SK-N-SH (cell line): ENCODE measurements around the gene TRPM3. TPM values are rescaled to one million over a fixed set of nuclear protein-coding genes. Genes with fewer than 3 reads are reported as not detected.

ENCODE experiments used
- CTCF ChIA-PET: fragments of 300-600, 350-600 bp; formaldehyde crosslinking; extraction: SDS; loops from one replicate; lab custom pipeline; 2021; lab: Yijun Ruan, JAX
- POLR2A ChIA-PET: fragments of 350-600 bp; sonication (Branson Sonifier 250); formaldehyde crosslinking; extraction: SDS; loops from one replicate; lab custom pipeline; 2020; ENCODE audit warnings: antibody characterized with exemption, inconsistent platforms; lab: Yijun Ruan, JAX
- DNase-seq: peaks from one replicate; pipeline ENCODE4 v3.0.0; 2012
- H2AFZ ChIP-seq: fragments of 200-600 bp; sonication (generic); 2 replicates; pipeline ENCODE4 v1.8.1; 2016; ENCODE audit warnings: antibody characterized with exemption, mild to moderate bottlenecking, low read depth
- H3F3A ChIP-seq: fragments of 200-600 bp; sonication (generic); replicated peaks from 2 replicates; pipeline ENCODE3; 2016; ENCODE audit warnings: antibody characterized with exemption, mild to moderate bottlenecking; ENCODE audit not compliant: insufficient read depth
- H3K27ac ChIP-seq, 2 experiments: fragments of 200-500 bp in 1 of 2; fragments of 200-600 bp in 1 of 2; sonication (Bioruptor generic) in 1 of 2; sonication (generic), shearing (Covaris generic) in 1 of 2; 2 replicates each; pipeline versions ENCODE4 v1.5.1 to v1.6.1; 2014 to 2016; ENCODE audit warnings: low read depth in 2 of 2, inconsistent platforms in 1 of 2, low read length in 1 of 2, mild to moderate bottlenecking in 1 of 2, mixed read lengths in 1 of 2
- H3K27me3 ChIP-seq: fragments of 200-600 bp; sonication (generic), shearing (Covaris generic); 2 replicates; pipeline ENCODE4 v1.6.1; 2016; ENCODE audit warnings: mixed run types; ENCODE audit not compliant: insufficient read depth
- H3K36me3 ChIP-seq, 2 experiments: fragments of 200-500 bp in 1 of 2; fragments of 200-600 bp in 1 of 2; sonication (Bioruptor generic) in 1 of 2; sonication (generic) in 1 of 2; replicated peaks in 1 of 2; 2 replicates each; pipeline versions ENCODE3 to v1.5.1; 2014 to 2016; ENCODE audit warnings: low read length in 1 of 2, mild to moderate bottlenecking in 1 of 2; ENCODE audit not compliant: insufficient read depth in 2 of 2, control insufficient read depth in 1 of 2
- H3K4me1 ChIP-seq, 2 experiments: fragments of 200-500 bp in 1 of 2; fragments of 200-600 bp in 1 of 2; sonication (Bioruptor generic) in 1 of 2; sonication (generic), shearing (Covaris generic) in 1 of 2; 2 replicates each; pipeline versions ENCODE4 v1.5.1 to v1.6.1; 2014 to 2016; ENCODE audit warnings: low read depth in 1 of 2, low read length in 1 of 2, mixed run types in 1 of 2; ENCODE audit not compliant: insufficient read depth in 2 of 2, control insufficient read depth in 1 of 2
- H3K4me2 ChIP-seq: fragments of 200-600 bp; sonication (generic), shearing (Covaris generic); 2 replicates; pipeline ENCODE4 v1.6.1; 2017; ENCODE audit warnings: mixed run types
- H3K4me3 ChIP-seq, 2 experiments: fragments of 200-500 bp in 1 of 2; fragments of 200-600 bp in 1 of 2; sonication (Bioruptor generic) in 1 of 2; sonication (generic), shearing (Covaris generic) in 1 of 2; 2 replicates each; pipeline versions ENCODE4 v1.5.1 to v1.8.1; 2014 to 2016; ENCODE audit warnings: low read depth in 2 of 2, inconsistent platforms in 1 of 2, low read length in 1 of 2, mild to moderate bottlenecking in 1 of 2, mixed read lengths in 1 of 2, moderate library complexity in 1 of 2
- H3K79me2 ChIP-seq: fragments of 200-600 bp; sonication (generic); 2 replicates; pipeline ENCODE4 v1.8.1; 2017; ENCODE audit warnings: mild to moderate bottlenecking; ENCODE audit not compliant: insufficient read depth
- H3K9ac ChIP-seq: fragments of 200-600 bp; sonication (generic); 2 replicates; pipeline ENCODE4 v1.6.1; 2017; ENCODE audit warnings: mixed run types
- H3K9me2 ChIP-seq: fragments of 200-600 bp; sonication (generic); 2 replicates; pipeline ENCODE4 v1.6.1; 2017; ENCODE audit warnings: mixed run types
- H3K9me3 ChIP-seq: fragments of 200-600 bp; sonication (generic); 2 replicates; pipeline ENCODE4 v1.6.1; 2017; ENCODE audit warnings: mixed run types, mild to moderate bottlenecking, moderate library complexity
- H4K20me1 ChIP-seq: fragments of 200-600 bp; sonication (generic); 2 replicates; pipeline ENCODE4 v1.6.1; 2017; ENCODE audit warnings: mild to moderate bottlenecking, mixed run types; ENCODE audit not compliant: insufficient read depth
- FOSL2 ChIP-seq: IDR thresholded peaks from 2 replicates; pipeline ENCODE4 v1.4.0; 2012; ENCODE audit warnings: low read depth, mild to moderate bottlenecking, moderate library complexity, borderline replicate concordance
- JUND ChIP-seq: IDR thresholded peaks from 2 replicates; pipeline ENCODE4 v1.4.0; 2012
- POLR2AphosphoS5 ChIP-seq: IDR thresholded peaks from 2 replicates; pipeline ENCODE4 v1.6.1; 2012; ENCODE audit warnings: low read depth, low read length
- RCOR1 ChIP-seq: fragments of 150-350 bp; IDR thresholded peaks from 2 replicates; pipeline ENCODE4 v1.6.1; 2017; ENCODE audit warnings: antibody characterized with exemption, low read length
- REST ChIP-seq: IDR thresholded peaks from 2 replicates; pipeline ENCODE4 v1.6.1; 2012; ENCODE audit warnings: mild to moderate bottlenecking, low read depth, low read length, moderate library complexity
- TCF12 ChIP-seq: IDR thresholded peaks from 2 replicates; pipeline ENCODE4 v1.4.0; 2012
- WGBS: methylation state at CpG from one replicate; pipeline ENCODE4 v1.1.6; 2017; ENCODE audit warnings: low lambda C conversion rate; 5-methylcytosine and 5-hydroxymethylcytosine counted together
- polyA plus RNA-seq, 3 experiments: library from polyadenylated mRNA; depleted of rRNA; stranded (reverse); fragments of >200 nt; gene quantifications; 2 replicates each; pipeline ENCODE4 v1.2.3, GENCODE V29; 2012
- TF ChIP-seq, protein P1 (sequence below): fragments of 150-350 bp; IDR thresholded peaks from 2 replicates; pipeline ENCODE4 v1.6.1; 2016; ENCODE audit warnings: mild to moderate bottlenecking, low read depth, low read length

Gene TRPM3
- polyA plus RNA-seq, 1 of the 3 experiments (the other 2 are of a cell fraction): not detected

GRCh38 chr9:70490478-70490877 lies 630.9 kb downstream of the TRPM3 start:
- Histone ChIP-seq H3K4me1 (no peaks in the 10 kb centered on the region), H3K79me2 (no peaks in the 10 kb centered on the region), H2AFZ (no peak overlapping the region), H3K36me3 (no peaks in the 10 kb centered on the region), H3K9me3 (no peaks in the 10 kb centered on the region), H3F3A (no peaks in the 10 kb centered on the region), H3K27me3 (no peaks in the 10 kb centered on the region), H3K9me2 (no peaks in the 10 kb centered on the region), H3K4me2 (no peak overlapping the region), H3K27ac (no peak overlapping the region), H4K20me1 (no peaks in the 10 kb centered on the region), H3K9ac (no peak overlapping the region), H3K4me3 (no peak overlapping the region)
- CTCF ChIA-PET: interaction anchor here (1.0 kb wide), 1 partner anchor 150 kb away, joined by 4 read pairs; no protein-coding TSS in a partner anchor
- WGBS: 79% methylated on average over 5 of the region's 5 CpGs
- DNase-seq: no peak
- TF ChIP-seq FOSL2: no peak
- TF ChIP-seq TCF12: no peak
- no peak for TF ChIP-seq RCOR1
- no peak for TF ChIP-seq JUND
- POLR2A ChIA-PET: no interaction called here

DNA sequence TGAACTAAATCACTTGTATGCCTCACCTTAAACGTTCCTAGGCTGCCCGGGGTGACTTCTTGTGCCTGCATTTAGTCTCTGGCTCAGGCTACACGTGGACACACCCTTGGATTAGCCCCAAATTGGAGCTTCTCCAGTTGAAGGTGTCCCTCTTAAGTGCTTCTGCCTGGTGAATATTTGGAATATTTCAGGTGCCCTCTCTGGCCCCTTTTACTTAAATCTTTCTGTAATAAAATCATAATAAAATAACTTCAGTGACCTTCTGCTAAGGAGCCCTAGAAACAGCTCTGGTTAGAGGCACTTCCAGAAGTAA lies 632.7 kb downstream of the TRPM3 start:
- no peak for DNase-seq
- WGBS: 14% methylated on average over 3 of the region's 3 CpGs

More for the DNA sequence above, 632.7 kb downstream of the TRPM3 start:
- Histone ChIP-seq H3K9me2 (no peaks in the 10 kb centered on the region), H3K4me1 (no peaks in the 10 kb centered on the region), H3K27me3 (no peaks in the 10 kb centered on the region), H3K79me2 (no peaks in the 10 kb centered on the region), H3K9ac (no peak overlapping the region), H4K20me1 (no peaks in the 10 kb centered on the region), H2AFZ (no peak overlapping the region), H3F3A (no peaks in the 10 kb centered on the region)
- TF ChIP-seq POLR2AphosphoS5 (no peak), REST (no peak)
- TF ChIP-seq, protein P1, sequence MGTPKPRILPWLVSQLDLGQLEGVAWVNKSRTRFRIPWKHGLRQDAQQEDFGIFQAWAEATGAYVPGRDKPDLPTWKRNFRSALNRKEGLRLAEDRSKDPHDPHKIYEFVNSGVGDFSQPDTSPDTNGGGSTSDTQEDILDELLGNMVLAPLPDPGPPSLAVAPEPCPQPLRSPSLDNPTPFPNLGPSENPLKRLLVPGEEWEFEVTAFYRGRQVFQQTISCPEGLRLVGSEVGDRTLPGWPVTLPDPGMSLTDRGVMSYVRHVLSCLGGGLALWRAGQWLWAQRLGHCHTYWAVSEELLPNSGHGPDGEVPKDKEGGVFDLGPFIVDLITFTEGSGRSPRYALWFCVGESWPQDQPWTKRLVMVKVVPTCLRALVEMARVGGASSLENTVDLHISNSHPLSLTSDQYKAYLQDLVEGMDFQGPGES: no peak
- TF ChIP-seq, all 33 proteins: peak for 0
- ChIA-PET CTCF (interaction anchor here (1.0 to 1.3 kb wide), 2 partner anchors 10 to 17 kb away, joined by 3 to 5 read pairs; no protein-coding TSS in a partner anchor), POLR2A (interaction anchor here (1.0 kb wide), 1 partner anchor 68 kb away, joined by 3 read pairs; no protein-coding TSS in a partner anchor)
- Histone ChIP-seq H3K9me3 (no peaks in the 10 kb centered on the region), H3K4me2 (no peak overlapping the region), H3K36me3 (no peaks in the 10 kb centered on the region), H3K4me3 (no peak overlapping the region), H3K27ac (no peak overlapping the region)
